ENCODE results near the gene HS6ST1.
"Not testable (repeated sequence)": the region's sequence is repeated elsewhere in the genome, so short reads cannot be mapped to it uniquely, and the experiment has no call there.

The HS6ST1 gene

GRCh38 chr2:128280901-128281321 is 37.8 kb downstream of the HS6ST1 start:
- DNase-seq, result peak; percentile 22

DNA sequence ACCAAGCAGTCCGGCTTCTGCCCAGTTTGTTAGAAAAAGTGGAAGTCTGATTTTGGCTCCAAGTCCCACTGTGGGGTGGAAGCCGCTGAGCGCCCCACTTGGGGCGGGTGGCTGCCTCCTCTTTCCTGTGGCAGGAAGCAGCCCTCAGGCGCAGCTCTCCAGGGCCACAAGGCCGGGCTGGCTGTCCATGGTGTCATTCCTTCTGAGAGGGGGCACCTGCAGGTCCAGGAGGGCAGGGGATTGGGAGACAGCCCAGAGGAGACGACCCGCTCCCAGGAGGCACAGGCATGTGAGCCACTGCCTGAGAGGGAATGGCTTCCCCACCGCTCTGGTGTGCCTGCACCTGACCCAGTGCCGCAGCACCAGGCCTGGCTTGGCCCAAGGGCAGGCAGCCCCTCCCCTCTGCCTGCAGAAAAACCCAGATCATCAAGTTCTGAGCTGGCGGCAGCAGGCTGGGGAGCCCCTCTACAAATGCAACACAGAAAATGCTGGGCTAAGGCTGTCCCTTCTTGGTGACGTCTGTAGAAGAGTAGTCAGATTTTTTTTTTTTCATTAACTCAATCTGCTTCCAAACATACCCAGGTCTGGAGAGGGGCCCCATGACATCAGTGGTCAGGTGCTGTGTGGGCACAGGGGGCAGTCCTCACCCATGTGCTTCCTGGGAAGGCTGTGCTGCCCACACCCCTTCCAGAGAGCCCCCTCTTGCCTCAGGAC is 38.4 kb downstream of the HS6ST1 start:
- DNase-seq, result peak; percentile 44

GRCh38 chr2:128279786-128280157 is 38.9 kb downstream of the HS6ST1 start:
- no peak for DNase-seq

- no peak for DNase-seq
Measured at GRCh38 chr2:128279009-128279408, 39.7 kb downstream of the HS6ST1 start.

GRCh38 chr2:128277961-128278681 is 40.5 kb downstream of the HS6ST1 start:
- DNase-seq, result no peak

DNA sequence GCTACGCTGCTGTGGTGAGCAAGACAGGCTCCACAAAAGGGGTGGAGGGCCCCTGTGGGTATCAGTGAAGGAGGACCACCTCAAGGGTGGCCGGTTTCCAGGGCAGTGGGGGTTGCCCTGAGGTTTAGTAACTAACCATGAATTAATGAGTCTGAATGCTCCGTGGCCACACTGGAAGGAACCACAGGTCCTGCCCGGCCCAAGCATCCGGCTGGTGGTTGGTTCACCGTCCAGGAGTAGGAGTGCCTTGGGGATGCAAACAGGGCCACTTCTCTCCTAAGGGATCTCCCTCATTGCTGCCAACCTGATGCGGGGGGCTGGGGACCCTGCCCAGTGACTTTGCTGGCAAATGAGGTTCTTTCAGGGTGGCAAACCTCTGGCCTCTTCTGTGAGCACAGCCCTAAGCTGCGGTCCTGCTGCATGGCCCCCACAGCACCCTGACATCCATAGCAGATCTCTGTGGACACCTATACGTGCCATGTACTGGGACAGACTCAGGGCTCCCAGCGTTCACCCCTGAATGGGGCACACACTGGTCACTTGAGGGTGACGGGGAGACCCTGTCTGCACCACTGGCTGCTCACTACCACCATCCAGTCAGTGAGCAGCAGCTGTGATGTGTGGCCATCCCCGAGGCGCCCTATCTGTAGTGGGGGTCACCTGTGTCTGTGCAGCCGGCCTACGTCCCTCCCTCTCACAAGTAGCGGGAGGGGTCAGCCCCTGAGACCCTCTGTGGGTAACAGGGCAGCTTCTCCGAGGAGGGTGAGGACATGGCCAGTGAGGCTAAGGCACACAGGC is 41.6 kb downstream of the HS6ST1 start:
- no peak for DNase-seq

- no peak for DNase-seq
Measured at GRCh38 chr2:128275498-128276045, 43.1 kb downstream of the HS6ST1 start.

GRCh38 chr2:128274218-128274617 is 44.5 kb downstream of the HS6ST1 start:
- no peak for DNase-seq

DNA sequence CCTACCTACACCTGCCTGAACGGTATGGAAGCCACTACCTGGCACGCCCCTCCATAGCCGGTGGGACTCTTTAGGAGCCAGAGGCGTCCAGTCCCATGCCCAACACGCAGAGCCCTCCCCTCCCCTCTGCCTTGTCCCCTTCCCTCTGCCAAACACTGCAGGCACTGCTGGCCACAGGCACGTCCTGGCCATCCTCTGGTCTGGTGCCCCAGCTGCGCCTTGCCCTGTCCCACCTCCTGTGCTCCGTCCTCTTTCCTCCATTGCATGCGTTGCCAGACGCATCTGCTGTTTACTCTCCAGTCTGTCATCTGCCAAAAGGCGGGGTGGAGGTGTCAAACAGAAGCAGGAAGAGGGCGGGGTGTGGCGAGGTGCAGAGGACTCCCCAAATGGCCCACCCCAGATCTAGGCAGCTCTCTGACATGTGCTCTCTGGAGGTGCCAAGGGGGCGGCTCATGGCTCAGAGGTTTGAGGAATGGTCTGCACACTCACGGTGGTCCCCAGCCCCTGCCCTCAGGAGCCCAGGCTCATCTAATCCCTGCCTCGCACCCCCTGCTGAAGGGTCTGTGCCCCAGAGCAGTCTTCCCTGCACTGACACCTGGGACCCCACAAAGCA is 45.1 kb downstream of the HS6ST1 start:
- no peak for DNase-seq

- no peak for DNase-seq
Measured at GRCh38 chr2:128272601-128273468, 45.8 kb downstream of the HS6ST1 start.

DNA sequence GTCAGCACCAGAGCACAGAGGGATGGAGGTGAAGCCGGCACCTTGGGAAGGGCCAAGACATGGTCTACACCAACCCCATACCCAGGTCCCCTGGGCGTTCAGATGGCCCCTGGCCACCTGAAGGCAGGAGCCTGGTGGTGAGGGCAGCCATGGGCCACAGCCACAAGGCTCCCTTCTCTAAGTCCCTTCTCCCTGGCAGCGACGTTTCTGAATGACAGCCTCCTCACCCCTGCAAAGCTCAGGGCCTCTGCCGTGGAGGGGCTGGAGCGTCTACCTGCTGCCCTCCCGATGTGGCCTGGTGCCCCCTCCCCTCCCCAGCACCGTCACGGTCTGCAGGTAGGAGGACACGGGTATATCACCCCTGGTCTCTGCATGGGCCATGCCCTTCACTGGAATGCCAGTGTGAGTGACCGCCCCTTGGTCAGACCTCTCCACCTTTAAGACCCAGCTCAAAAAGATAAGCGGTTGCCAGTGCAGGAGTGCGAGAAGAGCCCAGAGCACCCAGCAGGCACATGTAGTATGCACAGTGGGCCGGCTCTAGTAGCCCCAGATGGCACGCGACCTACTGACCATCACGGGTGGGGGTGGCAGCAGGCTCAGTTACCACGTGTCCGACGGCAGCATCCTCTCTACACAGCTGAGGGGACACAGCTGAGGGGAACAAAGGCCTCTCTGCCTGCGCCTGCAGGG is 46.6 kb downstream of the HS6ST1 start:
- no peak for DNase-seq

GRCh38 chr2:128271597-128271910 is 47.1 kb downstream of the HS6ST1 start:
- DNase-seq, result no peak

DNA sequence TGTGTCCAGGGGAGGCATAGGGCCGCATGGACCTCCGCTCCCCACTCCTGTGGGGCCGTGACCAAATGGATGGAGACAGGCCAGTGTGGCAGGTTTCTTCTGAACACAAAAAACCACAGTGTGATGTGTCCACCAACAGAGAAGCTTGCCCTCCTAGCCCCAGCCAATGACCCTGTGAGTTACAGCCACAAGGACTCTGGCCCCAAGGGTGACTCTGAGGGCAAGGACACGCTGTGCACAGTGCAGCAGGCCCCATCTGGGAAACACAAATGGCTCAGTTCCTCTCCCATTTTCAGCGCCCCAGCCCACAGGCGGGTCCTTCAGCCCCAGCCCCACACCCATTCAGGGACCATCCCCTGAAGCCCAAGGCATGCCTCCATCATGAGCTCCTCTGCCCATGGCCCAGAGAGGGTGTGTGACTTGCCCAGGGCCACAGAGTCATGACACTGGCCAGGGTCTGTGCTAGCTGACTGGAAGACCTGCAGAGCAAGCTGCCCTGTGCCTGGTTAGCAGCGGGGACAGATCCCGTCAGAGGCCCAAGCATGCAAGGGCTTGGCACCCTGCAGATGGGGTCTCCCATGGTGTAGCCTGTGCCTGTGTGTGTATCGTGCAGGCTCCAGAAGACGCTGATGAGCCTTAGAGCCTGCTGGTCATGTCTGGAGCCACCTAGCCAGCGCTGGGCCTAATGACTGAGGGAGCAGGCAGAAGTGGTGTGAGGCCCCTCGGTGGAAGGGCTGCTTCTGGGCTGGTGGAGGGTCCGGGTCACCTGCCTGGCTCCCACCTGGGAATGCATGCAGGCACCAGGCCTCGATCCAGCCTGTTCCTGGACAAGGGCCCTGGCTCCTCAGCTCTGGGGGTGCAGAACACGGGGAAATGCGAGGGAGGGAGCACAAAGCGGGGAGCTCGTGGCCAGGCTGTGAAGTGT is 47.7 kb downstream of the HS6ST1 start:
- no peak for DNase-seq

DNA sequence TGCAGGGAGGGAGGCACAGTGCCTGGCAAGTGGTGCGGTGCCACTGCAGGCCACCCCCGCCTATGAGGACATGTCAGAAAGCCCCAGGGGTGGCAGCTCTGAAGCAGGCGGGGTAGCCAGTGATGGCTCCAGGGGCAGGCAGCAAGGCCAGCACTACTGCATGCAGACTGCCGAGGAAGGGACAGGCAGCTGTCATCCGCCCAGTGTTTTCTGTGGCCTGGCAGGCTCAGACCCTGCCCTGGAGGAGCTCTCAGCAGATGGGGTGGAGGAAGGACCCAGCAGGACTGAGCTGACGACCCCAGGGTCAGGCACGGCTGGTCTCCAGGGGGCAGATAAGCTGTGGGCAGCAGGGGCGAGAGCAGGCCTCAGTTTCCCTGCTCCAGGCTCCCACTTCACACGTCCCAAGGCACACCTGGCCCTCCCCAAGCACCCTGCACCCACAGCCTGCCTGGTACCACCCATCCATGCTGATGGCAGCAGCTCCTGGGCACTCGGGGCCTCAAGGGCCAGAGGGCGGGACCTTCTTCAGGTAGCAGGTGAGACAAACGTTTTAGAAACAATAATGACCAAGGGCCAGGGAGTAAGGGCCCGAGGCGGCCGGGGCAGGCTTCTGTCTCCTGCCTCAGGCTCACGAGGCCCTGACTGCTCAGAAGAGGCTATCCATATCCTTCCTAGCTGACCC is 48.5 kb downstream of the HS6ST1 start:
- DNase-seq, result no peak

DNA sequence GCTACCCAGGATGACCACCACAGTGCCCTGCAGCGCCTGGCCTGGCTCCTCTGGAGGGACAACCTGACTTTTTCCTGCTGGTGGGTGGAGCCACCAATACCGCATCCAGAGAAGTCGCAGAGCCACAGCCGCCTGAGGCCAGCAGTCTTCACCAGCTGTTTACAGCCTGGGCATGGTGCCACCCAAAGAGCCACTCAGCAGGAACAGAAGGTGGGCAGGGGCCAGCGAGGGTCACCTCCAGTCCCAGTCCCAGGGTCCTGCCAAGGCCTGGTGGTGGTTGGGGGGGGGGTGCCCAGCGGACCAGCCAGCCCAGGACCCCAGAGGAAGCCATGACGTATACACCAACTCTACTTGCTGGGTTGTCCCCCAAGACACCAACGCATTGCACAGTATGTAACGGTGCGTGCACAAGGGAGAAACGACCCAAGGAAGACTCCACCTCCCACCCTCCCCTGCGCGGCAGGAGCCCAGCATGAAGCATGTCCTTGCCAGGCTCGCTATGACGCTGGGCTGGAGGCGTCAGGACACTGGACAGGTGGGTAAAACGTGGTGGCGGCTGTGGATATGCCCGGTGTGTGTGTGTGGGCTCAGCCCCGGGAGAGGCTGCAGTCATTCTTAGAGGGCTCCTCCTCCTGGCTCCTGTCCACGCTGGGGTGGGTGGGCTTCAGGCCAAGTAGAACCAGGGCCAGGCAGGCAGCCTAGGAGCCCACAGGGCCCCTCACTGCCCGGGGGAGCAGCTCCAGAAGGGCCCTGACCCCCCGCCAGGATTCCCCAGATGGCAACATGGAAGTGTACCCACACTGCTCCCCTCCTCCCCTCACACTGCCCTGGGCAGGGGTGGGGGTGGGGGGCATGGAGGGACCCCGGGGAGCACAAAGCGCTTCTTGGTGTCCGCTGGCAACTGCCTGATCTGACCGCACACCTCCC is 49.3 kb downstream of the HS6ST1 start:
- DNase-seq, result no peak

- not testable (repeated sequence) for DNase-seq
Measured at GRCh38 chr2:128268611-128269010, 50.1 kb downstream of the HS6ST1 start.

DNA sequence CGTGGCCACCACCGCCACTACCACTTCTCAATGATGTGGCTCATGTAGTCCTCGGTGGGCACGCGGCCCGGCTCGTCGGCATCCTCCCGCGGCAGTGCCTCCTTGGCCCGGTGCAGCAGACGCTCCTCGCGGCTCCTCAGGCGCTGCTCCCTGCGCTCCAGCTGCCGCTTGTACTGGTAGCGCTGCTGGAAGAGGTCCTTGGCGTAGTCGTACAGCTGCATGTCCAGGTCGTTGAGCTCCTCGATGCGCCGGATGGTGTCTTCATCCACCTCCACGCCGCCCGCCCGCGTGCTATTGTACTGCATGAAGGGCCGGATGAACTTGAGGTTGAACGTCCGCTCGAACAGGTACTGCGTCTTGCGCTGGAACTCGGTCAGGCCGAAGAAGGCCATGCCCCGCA is 50.5 kb downstream of the HS6ST1 start:
- DNase-seq, result not testable (repeated sequence)

DNA sequence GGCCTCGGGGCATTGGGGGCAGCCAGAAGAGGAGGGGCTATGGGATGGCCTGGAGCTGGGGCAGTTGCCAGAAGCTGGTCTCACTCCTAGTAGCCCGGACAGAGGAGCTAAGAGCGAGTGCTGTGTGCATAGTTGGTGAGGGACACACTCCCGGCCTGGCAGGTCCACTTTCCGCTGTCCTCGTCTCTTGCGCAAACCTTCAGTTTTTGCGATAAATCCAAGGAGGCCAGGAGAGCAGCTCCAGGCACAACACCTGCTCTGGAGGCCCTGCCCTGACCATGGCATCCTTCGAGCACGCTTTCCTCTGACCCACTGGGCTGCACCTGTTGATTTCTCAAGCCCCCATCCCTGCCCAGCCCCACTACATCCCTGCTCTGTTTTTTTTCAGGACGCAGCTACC is 51.0 kb downstream of the HS6ST1 start:
- DNase-seq, result not testable (repeated sequence)

DNA sequence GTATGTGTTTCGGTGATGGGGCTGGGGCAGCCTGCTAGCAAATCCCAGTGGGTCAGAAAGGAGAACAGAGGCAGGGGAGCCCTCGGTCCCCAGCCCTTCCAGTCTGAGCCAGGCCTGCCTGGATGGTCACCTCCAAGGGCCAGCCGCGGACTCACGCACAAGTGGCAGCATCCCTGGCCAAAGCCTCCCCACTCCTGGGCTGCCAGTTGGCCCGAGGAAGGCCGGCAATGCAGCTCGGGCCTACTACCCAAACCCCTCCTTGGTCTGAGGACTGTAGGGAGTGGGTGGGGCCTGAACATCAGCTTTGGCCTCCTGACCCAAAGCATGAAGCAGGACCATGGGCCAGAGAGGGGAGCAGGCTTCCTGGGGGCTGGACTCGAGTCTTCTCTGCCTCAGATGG is 51.5 kb downstream of the HS6ST1 start:
- not testable (repeated sequence) for DNase-seq
